Neural progenitor cell (in vitro differentiated cells): ENCODE measurements around the gene RASA2.

ENCODE experiments used
- EZH2 ChIP-seq: fragments of 200-600 bp; sonication (generic); IDR thresholded peaks from 2 replicates; pipeline ENCODE4 v1.6.1; 2017; ENCODE audit warnings: antibody characterized with exemption, mild to moderate bottlenecking, moderate library complexity
- EZH2phosphoT487 ChIP-seq: fragments of 200-600 bp; sonication (generic); IDR thresholded peaks from 2 replicates; pipeline ENCODE4 v1.6.1; 2017; ENCODE audit warnings: antibody characterized with exemption
- TF ChIP-seq, protein P1 (sequence below): fragments of 200-600 bp; sonication (generic); IDR thresholded peaks from 2 replicates; pipeline ENCODE4 v1.5.1; 2017; ENCODE audit warnings: antibody characterized with exemption, mild to moderate bottlenecking

- TF ChIP-seq, protein P1, sequence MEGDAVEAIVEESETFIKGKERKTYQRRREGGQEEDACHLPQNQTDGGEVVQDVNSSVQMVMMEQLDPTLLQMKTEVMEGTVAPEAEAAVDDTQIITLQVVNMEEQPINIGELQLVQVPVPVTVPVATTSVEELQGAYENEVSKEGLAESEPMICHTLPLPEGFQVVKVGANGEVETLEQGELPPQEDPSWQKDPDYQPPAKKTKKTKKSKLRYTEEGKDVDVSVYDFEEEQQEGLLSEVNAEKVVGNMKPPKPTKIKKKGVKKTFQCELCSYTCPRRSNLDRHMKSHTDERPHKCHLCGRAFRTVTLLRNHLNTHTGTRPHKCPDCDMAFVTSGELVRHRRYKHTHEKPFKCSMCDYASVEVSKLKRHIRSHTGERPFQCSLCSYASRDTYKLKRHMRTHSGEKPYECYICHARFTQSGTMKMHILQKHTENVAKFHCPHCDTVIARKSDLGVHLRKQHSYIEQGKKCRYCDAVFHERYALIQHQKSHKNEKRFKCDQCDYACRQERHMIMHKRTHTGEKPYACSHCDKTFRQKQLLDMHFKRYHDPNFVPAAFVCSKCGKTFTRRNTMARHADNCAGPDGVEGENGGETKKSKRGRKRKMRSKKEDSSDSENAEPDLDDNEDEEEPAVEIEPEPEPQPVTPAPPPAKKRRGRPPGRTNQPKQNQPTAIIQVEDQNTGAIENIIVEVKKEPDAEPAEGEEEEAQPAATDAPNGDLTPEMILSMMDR, result peak; percentile 92
- no peak for TF ChIP-seq EZH2phosphoT487
- TF ChIP-seq EZH2, result no peak
These were observed 45.2 kb upstream of the RASA2 start for GRCh38 chr3:141441381-141442364.
